Astrocyte of the hippocampus (primary cell): ENCODE measurements around the gene TGM4.
A peak's percentile ranks its signal among the peaks of the same experiment; 100 is the strongest.

Experiments
- DNase-seq: peaks from one replicate; pipeline ENCODE4 v3.0.0; 2011; ENCODE audit warnings: low read depth, low spot score

TGM4 gene

DNA sequence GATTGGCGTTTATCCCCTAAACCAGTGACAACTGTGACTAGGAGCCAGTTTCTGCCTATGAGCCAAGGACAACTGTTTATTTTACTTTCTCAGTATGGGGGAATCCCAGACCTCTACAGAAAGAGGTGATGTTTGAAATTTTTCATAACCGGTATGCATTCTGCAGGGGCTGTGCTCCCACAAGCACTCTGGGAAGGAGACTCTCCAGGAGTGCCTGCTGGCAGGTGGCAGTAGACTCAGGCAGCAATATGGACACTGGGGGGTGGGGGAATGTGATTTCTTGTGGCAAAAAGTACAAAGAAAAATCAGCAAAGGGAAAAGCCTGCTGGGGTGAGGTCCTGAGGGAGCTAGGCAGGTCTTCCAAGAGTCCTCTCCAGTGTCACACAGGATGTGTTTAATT lies 5.9 kb downstream of the TGM4 start:
- no peak for DNase-seq

GRCh38 chr3:44883213-44883955 lies 9.0 kb downstream of the TGM4 start:
- DNase-seq, result no peak

- peak; percentile 96 for DNase-seq
These were observed 9.6 kb downstream of the TGM4 start for GRCh38 chr3:44883999-44884431.

GRCh38 chr3:44885618-44886017 lies 11.2 kb downstream of the TGM4 start:
- peak; percentile 95 for DNase-seq

GRCh38 chr3:44886561-44886960 lies 12.2 kb downstream of the TGM4 start:
- no peak for DNase-seq

DNA sequence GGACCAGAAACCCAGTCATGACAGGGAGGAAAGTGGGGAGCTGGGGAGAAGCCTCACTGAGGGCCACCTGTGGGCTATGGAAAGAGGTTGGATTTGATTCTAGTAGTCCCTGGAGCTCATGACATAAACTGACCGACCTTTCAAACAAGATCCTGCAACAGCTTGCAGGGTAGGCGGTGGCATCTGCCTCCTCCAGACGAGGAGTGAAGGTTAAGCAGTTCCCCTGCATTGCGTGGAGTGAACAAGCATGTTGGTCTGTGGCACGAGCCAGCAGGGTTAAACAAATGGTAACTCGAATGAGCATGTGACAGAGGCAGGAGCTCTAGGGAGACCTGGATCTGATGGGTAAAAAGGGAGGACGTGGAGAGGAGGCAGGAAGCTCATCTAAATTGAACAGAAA lies 12.7 kb downstream of the TGM4 start:
- DNase-seq, result no peak

DNA sequence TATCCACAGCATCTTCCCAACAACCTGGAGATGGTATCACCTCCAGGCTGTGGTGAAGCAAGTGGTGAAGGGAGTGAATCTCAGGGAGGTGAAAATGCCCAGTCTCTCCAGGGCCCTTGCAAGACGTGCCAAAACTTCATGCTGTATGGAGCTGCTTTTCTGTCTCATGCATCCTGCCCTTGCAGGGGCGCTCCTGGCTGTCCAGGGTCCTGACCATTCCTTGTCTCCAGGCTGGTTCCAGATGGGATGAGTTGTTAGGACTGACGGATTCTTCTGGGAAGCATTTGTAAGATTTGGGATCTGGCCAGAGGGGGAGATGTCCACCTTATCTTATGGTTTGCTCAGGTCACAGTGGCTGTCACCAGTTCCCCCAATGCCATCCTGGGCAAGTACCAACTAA lies 15.8 kb downstream of the TGM4 start:
- DNase-seq, result no peak

DNA sequence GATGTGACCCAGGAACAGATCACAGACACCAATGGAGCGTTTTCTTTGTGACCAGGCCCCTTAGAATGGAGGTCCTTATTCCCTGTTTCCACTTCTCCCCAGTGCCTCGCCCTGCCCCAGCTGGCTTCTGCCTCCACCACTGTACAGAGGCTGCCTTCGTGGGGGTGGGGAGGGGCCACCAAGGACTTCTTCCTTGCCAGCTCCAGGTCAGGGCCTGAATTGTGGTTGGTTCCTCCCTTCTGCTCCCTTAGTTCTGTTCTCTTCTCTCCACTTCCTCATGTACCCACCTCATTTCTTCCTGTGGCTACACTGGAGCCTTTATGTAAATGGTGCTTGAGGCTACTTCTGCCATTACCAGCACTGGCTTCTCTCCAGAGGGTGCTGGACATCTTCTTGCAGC lies 16.4 kb downstream of the TGM4 start:
- no peak for DNase-seq

DNA sequence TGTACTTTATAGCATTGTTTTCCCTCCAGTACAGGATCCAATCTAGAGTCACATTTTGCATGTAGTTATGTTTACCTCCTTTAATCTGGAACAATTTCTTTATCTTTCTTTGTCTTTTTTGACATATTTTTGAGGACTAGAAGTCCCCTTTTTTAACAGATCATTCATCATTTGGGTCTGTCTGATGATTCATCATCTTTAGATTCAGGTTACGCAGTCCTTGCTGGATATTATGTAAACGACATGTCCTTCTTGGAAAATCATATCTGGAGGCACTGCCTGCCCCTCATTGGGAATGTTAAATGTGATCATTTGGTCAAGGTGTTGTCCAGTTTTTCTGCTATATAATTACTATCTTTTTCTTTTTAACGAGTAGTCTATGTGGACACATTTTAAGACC lies 18.3 kb downstream of the TGM4 start:
- DNase-seq, result no peak

- DNase-seq, result peak; percentile 62
These were observed 18.7 kb downstream of the TGM4 start for GRCh38 chr3:44893097-44893496.

GRCh38 chr3:44894485-44894884 lies 20.1 kb downstream of the TGM4 start:
- no peak for DNase-seq

GRCh38 chr3:44896440-44896839 lies 22.0 kb downstream of the TGM4 start:
- DNase-seq, result no peak

DNA sequence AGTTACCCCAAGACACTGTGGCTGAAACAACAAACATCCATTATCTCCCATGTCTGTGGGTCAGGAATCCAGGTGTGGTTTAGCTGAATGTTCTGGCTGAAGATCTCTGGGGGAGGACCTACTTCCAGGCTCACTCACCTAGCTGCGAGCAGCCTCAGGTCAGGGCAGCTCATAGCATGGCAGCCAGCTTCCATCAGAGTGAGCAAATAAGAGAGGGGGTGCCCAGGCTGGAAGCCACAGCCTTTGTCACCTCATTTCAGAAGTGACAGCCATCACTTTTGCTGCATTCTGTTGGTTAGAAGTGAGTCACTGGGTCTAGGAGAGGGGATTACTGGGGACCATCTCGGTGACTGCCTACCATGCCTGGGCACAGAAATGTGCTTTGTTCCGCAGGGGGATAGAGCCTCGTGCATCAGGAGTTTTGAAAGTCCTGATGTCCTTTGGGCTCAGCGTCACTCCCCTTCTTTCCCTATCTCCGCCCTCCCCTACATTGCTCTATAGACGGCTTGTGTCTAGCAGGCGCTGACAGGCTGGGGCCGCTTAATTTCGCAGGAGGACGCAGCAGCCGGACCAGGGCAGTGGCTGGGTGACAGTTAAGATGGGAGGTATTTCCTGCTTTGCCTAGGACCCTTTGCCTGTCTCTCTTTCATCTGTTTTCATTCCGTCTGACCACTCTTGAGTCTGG lies 25.4 kb downstream of the TGM4 start:
- DNase-seq, result no peak

- no peak for DNase-seq
These were observed 28.2 kb downstream of the TGM4 start for GRCh38 chr3:44902628-44903027.

GRCh38 chr3:44903314-44903713 lies 28.9 kb downstream of the TGM4 start:
- no peak for DNase-seq

- no peak for DNase-seq
These were observed 29.3 kb downstream of the TGM4 start for GRCh38 chr3:44903751-44904150.

DNA sequence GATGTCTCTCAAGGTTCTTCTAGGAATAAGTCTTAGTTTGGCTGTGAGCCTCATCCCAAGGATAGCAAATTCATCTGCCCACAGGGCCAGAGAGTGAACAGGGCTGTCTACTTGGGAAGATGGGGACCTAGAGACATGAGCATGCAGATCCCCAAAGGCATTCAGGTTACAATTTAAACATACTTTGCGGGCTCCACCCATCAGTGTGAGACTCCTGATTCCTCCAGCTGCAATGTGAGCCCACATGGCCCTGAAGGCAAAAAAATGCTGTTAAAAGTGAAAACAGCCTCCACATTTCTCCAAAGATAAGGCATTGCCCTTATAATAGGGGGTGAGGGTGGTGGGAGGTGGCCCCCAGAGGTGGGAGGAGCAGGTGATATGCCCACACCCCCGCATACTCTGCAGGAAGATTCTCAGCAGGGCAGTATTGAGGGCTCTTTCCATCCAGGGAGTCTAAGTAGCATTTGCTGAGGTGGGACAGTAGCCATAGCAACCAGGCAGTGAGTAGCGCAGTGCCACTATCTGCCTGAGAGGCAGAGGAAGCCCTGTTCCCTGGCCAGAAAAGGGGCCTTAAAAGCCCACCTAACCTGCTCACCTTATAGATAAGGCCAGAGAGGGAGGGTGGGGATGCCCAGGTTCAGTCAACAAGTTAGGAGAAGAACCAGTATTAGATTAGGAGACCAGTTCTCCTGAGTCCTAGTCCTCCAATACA lies 31.2 kb downstream of the TGM4 start:
- DNase-seq, result no peak

- no peak for DNase-seq
These were observed 32.6 kb downstream of the TGM4 start for GRCh38 chr3:44906997-44907396.

- DNase-seq, result no peak
These were observed 33.2 kb downstream of the TGM4 start for GRCh38 chr3:44907612-44908011.

DNA sequence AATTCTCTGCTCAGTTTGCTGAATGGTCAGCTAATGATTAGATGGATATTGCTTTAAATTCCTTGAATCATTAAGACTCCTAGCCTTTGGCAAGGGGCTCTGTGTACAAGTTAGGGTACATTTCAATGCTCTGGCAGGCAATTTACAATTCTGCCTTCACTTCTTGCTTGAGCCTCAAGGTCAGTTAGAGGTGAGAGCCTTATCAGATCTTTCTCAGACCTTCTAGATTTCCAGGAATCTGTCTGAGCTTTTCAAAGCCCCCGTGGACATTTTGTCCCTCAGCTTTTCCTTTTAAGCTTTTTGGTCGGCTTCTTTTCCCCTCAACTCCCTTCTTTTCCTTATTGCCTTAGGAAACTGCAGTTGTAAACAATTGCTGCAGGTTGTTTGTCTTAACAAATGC lies 34.7 kb downstream of the TGM4 start:
- no peak for DNase-seq

- no peak for DNase-seq
These were observed 36.3 kb downstream of the TGM4 start for GRCh38 chr3:44910693-44911092.

DNA sequence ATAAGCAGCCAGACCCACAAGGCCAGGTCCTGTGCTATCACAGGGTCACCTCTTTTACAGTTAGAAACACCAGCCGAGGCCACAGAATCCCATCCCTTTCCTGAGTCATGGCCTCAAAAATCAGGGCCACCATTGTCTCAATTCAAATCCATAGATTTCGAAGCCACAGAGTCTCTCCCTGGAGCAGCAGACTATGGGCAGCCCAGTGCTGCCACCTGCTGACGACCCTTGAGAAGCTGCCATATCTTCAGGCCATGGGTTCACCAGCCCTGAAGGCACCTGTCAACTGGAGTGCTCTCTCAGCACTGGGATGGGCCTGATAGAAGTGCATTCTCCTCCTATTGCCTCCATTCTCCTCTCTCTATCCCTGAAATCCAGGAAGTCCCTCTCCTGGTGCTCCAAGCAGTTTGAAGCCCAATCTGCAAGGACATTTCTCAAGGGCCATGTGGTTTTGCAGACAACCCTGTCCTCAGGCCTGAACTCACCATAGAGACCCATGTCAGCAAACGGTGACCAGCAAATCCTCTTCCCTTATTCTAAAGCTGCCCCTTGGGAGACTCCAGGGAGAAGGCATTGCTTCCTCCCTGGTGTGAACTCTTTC lies 39.6 kb downstream of the TGM4 start:
- peak; percentile 79 for DNase-seq
